ENCODE data around the gene DUSP18. TPM values are rescaled to one million over a fixed set of nuclear protein-coding genes. Genes with fewer than 3 reads are reported as not detected.

DUSP18 gene
- total and polyA plus RNA-seq, 9 of the 15 experiments (the other 6 are each of a cell fraction or from before 2014, with no cell fraction given), result 1.00 to 3.7 (median 1.5) TPM

DNA sequence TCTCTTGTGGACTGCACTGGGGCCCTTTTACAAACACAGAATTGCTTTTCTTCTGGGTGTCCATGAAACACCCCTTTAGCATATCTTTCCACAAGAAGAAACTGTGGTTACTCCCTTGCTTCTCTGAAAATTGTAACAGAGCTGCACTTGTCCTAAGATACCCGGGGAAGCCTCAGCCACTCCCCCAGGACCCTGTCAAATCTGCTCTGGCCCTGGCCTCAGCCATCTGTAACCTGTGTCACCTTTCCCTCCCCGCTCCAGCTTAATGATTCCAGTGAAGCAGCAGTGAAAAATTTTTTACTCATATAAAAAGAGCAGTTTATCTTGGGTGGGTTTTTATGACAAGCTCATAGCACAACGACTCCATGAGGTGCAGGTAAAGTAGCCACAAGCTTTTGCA, 3.4 kb upstream of the DUSP18 start:
- BruUV-seq (replicated peaks), result no TSS peak
- H4K20me1 ChIP-seq (replicated peaks; ENCODE audit: control insufficient read depth, insufficient read depth, low read length), result no peaks in the 10 kb centered on the region
- DNase-seq (ENCODE audit: extremely low read depth in 1 of 4, low spot score in 3 of 4), result no peak

More for the DNA sequence above, 3.4 kb upstream of the DUSP18 start:
- no peak overlapping the region for H3K4me2 ChIP-seq (ENCODE audit: insufficient read depth, low read length)
- H3K27ac ChIP-seq (ENCODE audit: extremely low read depth, low read depth, low read length), result no peak overlapping the region
- WGBS (ENCODE audit: insufficient coverage, low coverage, missing lambda C conversion rate), result 12% methylated on average over 3 of the region's 3 CpGs
- no peak for TF ChIP-seq PTRF (tag; IDR thresholded peaks at IDR 0.05)
- TF ChIP-seq RAD51 (IDR thresholded peaks at IDR 0.05; ENCODE audit: borderline replicate concordance, low read depth), result no peak
- TF ChIP-seq KLF6 (CRISPR knock-in tag; IDR thresholded peaks at IDR 0.05; ENCODE audit: borderline replicate concordance), result no peak
- no peak for TF ChIP-seq MIER1 (IDR thresholded peaks at IDR 0.05; ENCODE audit: low read depth)
- TF ChIP-seq, protein P1, sequence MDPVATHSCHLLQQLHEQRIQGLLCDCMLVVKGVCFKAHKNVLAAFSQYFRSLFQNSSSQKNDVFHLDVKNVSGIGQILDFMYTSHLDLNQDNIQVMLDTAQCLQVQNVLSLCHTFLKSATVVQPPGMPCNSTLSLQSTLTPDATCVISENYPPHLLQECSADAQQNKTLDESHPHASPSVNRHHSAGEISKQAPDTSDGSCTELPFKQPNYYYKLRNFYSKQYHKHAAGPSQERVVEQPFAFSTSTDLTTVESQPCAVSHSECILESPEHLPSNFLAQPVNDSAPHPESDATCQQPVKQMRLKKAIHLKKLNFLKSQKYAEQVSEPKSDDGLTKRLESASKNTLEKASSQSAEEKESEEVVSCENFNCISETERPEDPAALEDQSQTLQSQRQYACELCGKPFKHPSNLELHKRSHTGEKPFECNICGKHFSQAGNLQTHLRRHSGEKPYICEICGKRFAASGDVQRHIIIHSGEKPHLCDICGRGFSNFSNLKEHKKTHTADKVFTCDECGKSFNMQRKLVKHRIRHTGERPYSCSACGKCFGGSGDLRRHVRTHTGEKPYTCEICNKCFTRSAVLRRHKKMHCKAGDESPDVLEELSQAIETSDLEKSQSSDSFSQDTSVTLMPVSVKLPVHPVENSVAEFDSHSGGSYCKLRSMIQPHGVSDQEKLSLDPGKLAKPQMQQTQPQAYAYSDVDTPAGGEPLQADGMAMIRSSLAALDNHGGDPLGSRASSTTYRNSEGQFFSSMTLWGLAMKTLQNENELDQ (CRISPR knock-in tag; IDR thresholded peaks at IDR 0.05; ENCODE audit: borderline replicate concordance), result no peak
- TF ChIP-seq ZNF134 (CRISPR knock-in tag; conservative IDR thresholded peaks at IDR 0.05), result no peak
- no peak for TF ChIP-seq TBL1XR1 (IDR thresholded peaks at IDR 0.05; ENCODE audit: low read length in 2 of 2)
- no peak for TF ChIP-seq SRSF1 (IDR thresholded peaks at IDR 0.05; ENCODE audit: low read depth, low read length)
- TF ChIP-seq PCBP2 (IDR thresholded peaks at IDR 0.05; ENCODE audit: low read depth, low read length, poor library complexity, severe bottlenecking), result no peak
- TF ChIP-seq, protein P2, sequence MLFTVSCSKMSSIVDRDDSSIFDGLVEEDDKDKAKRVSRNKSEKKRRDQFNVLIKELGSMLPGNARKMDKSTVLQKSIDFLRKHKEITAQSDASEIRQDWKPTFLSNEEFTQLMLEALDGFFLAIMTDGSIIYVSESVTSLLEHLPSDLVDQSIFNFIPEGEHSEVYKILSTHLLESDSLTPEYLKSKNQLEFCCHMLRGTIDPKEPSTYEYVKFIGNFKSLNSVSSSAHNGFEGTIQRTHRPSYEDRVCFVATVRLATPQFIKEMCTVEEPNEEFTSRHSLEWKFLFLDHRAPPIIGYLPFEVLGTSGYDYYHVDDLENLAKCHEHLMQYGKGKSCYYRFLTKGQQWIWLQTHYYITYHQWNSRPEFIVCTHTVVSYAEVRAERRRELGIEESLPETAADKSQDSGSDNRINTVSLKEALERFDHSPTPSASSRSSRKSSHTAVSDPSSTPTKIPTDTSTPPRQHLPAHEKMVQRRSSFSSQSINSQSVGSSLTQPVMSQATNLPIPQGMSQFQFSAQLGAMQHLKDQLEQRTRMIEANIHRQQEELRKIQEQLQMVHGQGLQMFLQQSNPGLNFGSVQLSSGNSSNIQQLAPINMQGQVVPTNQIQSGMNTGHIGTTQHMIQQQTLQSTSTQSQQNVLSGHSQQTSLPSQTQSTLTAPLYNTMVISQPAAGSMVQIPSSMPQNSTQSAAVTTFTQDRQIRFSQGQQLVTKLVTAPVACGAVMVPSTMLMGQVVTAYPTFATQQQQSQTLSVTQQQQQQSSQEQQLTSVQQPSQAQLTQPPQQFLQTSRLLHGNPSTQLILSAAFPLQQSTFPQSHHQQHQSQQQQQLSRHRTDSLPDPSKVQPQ (CRISPR knock-in tag; IDR thresholded peaks at IDR 0.05; ENCODE audit: borderline replicate concordance), result no peak
- H3K36me3 ChIP-seq (ENCODE audit: control insufficient read depth, insufficient read depth, low read length), result no peaks in the 10 kb centered on the region
- no peaks in the 10 kb centered on the region for H3K27me3 ChIP-seq (ENCODE audit: control insufficient read depth in 2 of 2, insufficient read depth in 2 of 2, low read length in 2 of 2)
- CTCF ChIA-PET (ENCODE audit: low intra/inter-chr PET ratio), result no interaction called here
- H3K9me1 ChIP-seq (ENCODE audit: control insufficient read depth, insufficient read depth, low read length), result no peaks in the 10 kb centered on the region
- no peak overlapping the region for H3K9ac ChIP-seq (ENCODE audit: insufficient read depth in 1 of 2, low read depth in 2 of 2, low read length in 2 of 2)
- intact Hi-C loops (cut with micrococcal nuclease), result no loop called here
- ATAC-seq, result no peak
- H3K9me3 ChIP-seq (replicated peaks; ENCODE audit: control insufficient read depth, insufficient read depth, low read depth, low read length), result no peaks in the 10 kb centered on the region
- H3K4me1 ChIP-seq (replicated peaks in 1 of 2; ENCODE audit: control insufficient read depth in 2 of 2, insufficient read depth in 2 of 2, low read length in 2 of 2), result peaks cover 24 to 27% of the 10 kb centered on the region in 2 experiments; a peak in 4 of 5 replicates
- FAIRE-seq, result no peak
- H3K79me2 ChIP-seq (ENCODE audit: control insufficient read depth, insufficient read depth, low read length), result no peaks in the 10 kb centered on the region
- in situ Hi-C loops (cut with MboI), result no loop called here
- no peak overlapping the region for H2AFZ ChIP-seq (ENCODE audit: low read depth, low read length)
- POLR2A ChIA-PET, result no interaction called here
- H3K4me3 ChIP-seq, result no peak overlapping the region

Measured in K562 (cell line).